ENCODE data around the gene SLC1A1.
A peak's percentile ranks its signal among the peaks of the same experiment; 100 is the strongest.

The SLC1A1 gene

DNA sequence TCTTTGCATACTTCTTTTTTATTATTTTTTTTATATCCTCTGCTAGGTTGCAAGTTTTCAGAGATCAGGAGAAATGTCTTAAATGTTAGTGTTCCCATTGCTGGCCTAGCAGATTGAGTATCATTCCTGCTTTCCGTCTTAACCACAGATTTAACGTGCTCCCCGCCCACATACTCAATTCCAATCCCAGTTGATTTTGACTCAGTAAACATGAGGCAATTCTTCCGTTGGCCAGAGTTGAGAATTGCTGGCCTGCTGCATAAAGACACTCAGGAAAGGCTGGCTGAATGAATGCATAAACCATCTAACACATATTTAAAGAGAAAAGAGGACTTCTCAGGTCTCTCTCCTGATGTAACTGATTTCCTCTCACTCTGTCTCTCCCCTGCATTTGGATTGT lies 125.0 kb downstream of the SLC1A1 start:
- TF ChIP-seq FOXP2 (optimal IDR thresholded peaks at IDR 0.05; ENCODE audit: control extremely low read depth, extremely low read length, insufficient read depth), result no peak
- TF ChIP-seq POLR2AphosphoS5 (IDR thresholded peaks at IDR 0.05; ENCODE audit: borderline replicate concordance, low read depth, low read length), result no peak
- TF ChIP-seq EZH2 (IDR thresholded peaks at IDR 0.05), result no peak
- Histone ChIP-seq H3K4me3 (no peak overlapping the region), H3K9ac (ENCODE audit: insufficient read length) (no peak overlapping the region), H3K9me3 (ENCODE audit: low read depth, low read length) (no peaks in the 10 kb centered on the region), H3K36me3 (ENCODE audit: insufficient read depth, low read length) (peaks cover 23% of the 10 kb centered on the region), H3K27ac (no peak overlapping the region)
- no peak for DNase-seq (ENCODE audit: low read depth, low spot score)

DNA sequence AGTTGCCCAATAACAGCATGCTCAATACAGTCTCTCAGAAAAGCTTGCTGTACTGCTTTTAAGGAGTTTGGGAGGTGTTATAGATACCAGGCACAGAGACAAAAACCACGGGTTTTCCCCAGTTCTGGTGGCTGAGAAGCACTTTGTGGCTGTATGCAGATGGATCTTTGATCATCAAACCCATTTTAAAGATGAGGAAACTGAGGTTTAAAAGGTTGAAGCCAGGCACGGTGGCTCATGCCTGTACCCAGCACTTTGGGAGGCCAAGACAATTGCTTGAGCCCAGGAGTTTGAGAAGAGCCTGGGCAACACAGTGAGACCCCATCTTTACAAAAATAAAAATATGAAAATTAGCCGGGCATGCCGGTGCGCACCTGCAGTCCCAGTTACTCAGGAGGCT lies 125.5 kb downstream of the SLC1A1 start:
- H3K9ac ChIP-seq (ENCODE audit: insufficient read length), result no peak overlapping the region
- no peak for DNase-seq (ENCODE audit: low read depth, low spot score)
- H3K36me3 ChIP-seq (ENCODE audit: insufficient read depth, low read length), result peaks cover 28% of the 10 kb centered on the region
- no peaks in the 10 kb centered on the region for H3K9me3 ChIP-seq (ENCODE audit: low read depth, low read length)
- TF ChIP-seq FOXP2 (optimal IDR thresholded peaks at IDR 0.05; ENCODE audit: control extremely low read depth, extremely low read length, insufficient read depth), result no peak
- TF ChIP-seq POLR2AphosphoS5 (IDR thresholded peaks at IDR 0.05; ENCODE audit: borderline replicate concordance, low read depth, low read length), result no peak
- no peak for TF ChIP-seq EZH2 (IDR thresholded peaks at IDR 0.05)
- no peak overlapping the region for H3K4me3 ChIP-seq
- no peak overlapping the region for H3K27ac ChIP-seq

DNA sequence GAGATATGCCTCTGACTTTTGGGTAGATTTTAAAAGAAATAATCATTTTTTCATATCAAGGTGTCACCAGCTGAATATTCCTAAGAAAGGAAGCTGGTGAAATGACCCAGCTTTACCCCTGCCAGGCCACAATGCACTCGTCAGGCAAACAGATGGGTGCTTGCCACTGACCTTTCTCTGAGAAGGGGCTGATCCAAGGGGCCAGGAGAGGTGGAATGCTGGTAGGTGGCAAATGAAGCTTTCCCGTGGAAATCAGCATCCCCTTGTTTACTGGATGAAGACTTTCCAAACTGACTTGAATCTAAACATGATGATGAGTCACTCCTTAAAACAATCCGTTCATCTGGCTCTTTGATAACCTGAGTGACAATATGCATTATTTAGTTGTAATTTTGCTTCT lies 127.5 kb downstream of the SLC1A1 start:
- no peaks in the 10 kb centered on the region for H3K9me3 ChIP-seq (ENCODE audit: low read depth, low read length)
- DNase-seq (ENCODE audit: low read depth, low spot score), result no peak
- no peak overlapping the region for H3K4me3 ChIP-seq
- H3K9ac ChIP-seq (ENCODE audit: insufficient read length), result no peak overlapping the region
- TF ChIP-seq EZH2 (IDR thresholded peaks at IDR 0.05) (no peak), FOXP2 (optimal IDR thresholded peaks at IDR 0.05; ENCODE audit: control extremely low read depth, extremely low read length, insufficient read depth) (no peak), POLR2AphosphoS5 (IDR thresholded peaks at IDR 0.05; ENCODE audit: borderline replicate concordance, low read depth, low read length) (no peak)
- peaks cover 45% of the 10 kb centered on the region for H3K36me3 ChIP-seq (ENCODE audit: insufficient read depth, low read length)
- no peak overlapping the region for H3K27ac ChIP-seq

DNA sequence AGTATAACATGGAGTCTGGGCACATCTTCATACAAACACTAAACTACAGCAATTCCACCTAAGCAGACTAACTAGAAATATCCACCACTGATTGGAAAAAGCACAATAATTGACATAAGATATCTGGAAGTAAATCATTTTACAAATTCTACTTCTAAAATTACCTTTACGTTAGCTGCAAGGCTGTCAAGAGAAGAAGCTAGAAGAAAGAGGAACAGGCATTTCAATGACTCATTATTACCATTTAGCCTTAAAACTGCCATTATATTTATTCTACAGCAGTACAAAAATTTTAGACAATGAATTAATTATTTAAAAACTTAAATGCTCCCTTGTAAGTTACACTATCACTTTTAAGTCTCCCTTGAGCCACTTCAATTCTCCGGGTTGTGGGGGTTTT lies 128.4 kb downstream of the SLC1A1 start:
- no peak overlapping the region for H3K4me3 ChIP-seq
- DNase-seq (ENCODE audit: low read depth, low spot score), result no peak
- H3K9me3 ChIP-seq (ENCODE audit: low read depth, low read length), result no peaks in the 10 kb centered on the region
- TF ChIP-seq EZH2 (IDR thresholded peaks at IDR 0.05) (no peak), POLR2AphosphoS5 (IDR thresholded peaks at IDR 0.05; ENCODE audit: borderline replicate concordance, low read depth, low read length) (no peak), FOXP2 (optimal IDR thresholded peaks at IDR 0.05; ENCODE audit: control extremely low read depth, extremely low read length, insufficient read depth) (no peak)
- no peak overlapping the region for H3K9ac ChIP-seq (ENCODE audit: insufficient read length)
- H3K27ac ChIP-seq, result no peak overlapping the region
- H3K36me3 ChIP-seq (ENCODE audit: insufficient read depth, low read length), result peaks cover 46% of the 10 kb centered on the region

DNA sequence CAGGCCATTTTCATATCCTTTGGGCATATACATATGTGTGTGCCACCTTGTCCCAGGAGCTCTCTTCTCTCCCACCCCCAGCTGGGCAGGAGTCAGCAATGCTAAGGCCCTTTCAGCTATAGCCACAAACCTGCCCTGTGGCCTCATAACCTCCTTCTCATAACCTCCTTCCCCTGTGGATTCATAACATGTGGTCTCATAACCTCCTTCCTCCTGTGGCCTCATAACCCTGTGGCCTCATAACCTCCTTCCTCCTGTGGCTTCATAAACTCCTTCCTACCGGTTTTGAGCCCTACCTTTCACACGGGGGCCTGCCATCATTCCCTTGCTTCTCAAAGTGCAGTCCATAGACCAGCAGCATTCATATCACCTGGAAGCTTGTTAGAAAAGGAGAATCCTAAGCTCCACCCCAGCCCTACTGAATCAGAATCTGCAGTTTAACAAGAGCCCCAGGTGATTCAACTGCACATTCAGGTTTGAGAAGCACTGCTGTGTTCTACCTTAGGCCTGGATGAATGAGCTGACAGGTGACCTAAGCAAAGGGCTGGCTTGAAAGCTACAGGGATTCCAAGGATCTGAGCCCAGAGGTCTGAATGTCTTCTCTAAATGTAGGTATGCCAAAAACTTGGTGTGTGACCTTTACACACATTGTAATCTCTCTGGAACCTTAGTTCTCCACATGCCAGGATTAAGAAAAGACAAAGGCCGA lies 129.9 kb downstream of the SLC1A1 start:
- no peak for DNase-seq (ENCODE audit: low read depth, low spot score)
- no peak overlapping the region for H3K9ac ChIP-seq (ENCODE audit: insufficient read length)
- H3K4me3 ChIP-seq, result no peak overlapping the region
- TF ChIP-seq FOXP2 (optimal IDR thresholded peaks at IDR 0.05; ENCODE audit: control extremely low read depth, extremely low read length, insufficient read depth) (no peak), POLR2AphosphoS5 (IDR thresholded peaks at IDR 0.05; ENCODE audit: borderline replicate concordance, low read depth, low read length) (no peak), EZH2 (IDR thresholded peaks at IDR 0.05) (no peak)
- H3K36me3 ChIP-seq (ENCODE audit: insufficient read depth, low read length), result peaks cover 49% of the 10 kb centered on the region
- H3K9me3 ChIP-seq (ENCODE audit: low read depth, low read length), result no peaks in the 10 kb centered on the region
- no peak overlapping the region for H3K27ac ChIP-seq

DNA sequence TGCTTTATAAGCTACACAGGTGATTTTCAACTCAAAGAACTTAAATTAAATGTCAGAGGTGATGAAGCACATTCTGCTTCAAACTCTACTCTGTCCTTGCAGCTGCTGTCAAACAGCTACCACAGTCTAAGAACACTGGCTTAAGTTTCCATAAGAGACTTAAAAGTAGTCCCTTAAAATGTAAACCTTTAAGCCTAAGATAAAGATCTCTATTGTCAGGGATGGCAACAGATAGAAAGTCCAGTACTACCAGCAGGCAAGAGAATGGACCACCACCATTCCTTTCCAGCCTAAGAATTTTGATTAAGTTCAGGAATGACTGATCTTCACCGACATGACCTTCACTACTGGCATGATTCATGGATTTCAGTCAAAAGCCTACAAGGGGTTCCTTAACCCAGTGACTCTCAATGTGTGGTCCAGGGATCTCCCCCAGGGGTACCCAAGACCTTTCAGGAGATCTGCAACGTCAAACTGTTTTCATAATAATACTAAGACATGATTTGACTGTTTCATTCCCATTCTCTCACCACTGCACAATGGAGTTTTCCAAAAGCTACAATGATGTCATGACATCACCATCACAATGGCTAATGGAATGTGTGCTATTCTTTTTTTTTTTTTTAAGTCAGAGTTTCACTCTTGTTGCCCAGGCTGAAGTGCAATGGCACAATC lies 130.8 kb downstream of the SLC1A1 start:
- H3K9me3 ChIP-seq (ENCODE audit: low read depth, low read length), result no peaks in the 10 kb centered on the region
- no peak overlapping the region for H3K4me3 ChIP-seq
- no peak for TF ChIP-seq POLR2AphosphoS5 (IDR thresholded peaks at IDR 0.05; ENCODE audit: borderline replicate concordance, low read depth, low read length)
- no peak for TF ChIP-seq EZH2 (IDR thresholded peaks at IDR 0.05)
- TF ChIP-seq FOXP2 (optimal IDR thresholded peaks at IDR 0.05; ENCODE audit: control extremely low read depth, extremely low read length, insufficient read depth), result no peak
- no peak overlapping the region for H3K9ac ChIP-seq (ENCODE audit: insufficient read length)
- H3K27ac ChIP-seq, result no peak overlapping the region
- no peak for DNase-seq (ENCODE audit: low read depth, low spot score)
- H3K36me3 ChIP-seq (ENCODE audit: insufficient read depth, low read length), result peaks cover 50% of the 10 kb centered on the region

DNA sequence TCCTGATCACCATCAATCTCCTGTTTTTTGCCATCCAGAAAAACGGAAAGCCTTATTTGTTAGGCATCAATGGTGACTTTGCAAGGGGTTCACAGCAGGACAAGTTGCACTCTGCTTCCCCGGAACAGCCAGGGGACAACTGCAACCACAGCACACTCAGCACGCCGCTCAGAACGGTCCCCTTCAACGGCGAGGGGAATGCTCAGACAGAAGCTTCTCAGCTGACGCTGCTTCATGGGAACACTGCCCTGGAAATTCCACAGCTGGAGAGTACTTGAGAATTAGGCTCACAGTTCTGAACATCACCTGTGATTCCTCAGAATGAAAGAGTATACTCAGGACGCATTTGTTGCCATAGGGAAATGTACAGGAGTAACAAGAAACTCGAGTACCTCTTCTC lies 131.7 kb downstream of the SLC1A1 start:
- peaks cover 50% of the 10 kb centered on the region for H3K36me3 ChIP-seq (ENCODE audit: insufficient read depth, low read length)
- no peak overlapping the region for H3K27ac ChIP-seq
- DNase-seq (ENCODE audit: low read depth, low spot score), result no peak
- no peak overlapping the region for H3K4me3 ChIP-seq
- TF ChIP-seq EZH2 (IDR thresholded peaks at IDR 0.05) (no peak), FOXP2 (optimal IDR thresholded peaks at IDR 0.05; ENCODE audit: control extremely low read depth, extremely low read length, insufficient read depth) (no peak), POLR2AphosphoS5 (IDR thresholded peaks at IDR 0.05; ENCODE audit: borderline replicate concordance, low read depth, low read length) (no peak)
- H3K9me3 ChIP-seq (ENCODE audit: low read depth, low read length), result no peaks in the 10 kb centered on the region
- H3K9ac ChIP-seq (ENCODE audit: insufficient read length), result no peak overlapping the region

DNA sequence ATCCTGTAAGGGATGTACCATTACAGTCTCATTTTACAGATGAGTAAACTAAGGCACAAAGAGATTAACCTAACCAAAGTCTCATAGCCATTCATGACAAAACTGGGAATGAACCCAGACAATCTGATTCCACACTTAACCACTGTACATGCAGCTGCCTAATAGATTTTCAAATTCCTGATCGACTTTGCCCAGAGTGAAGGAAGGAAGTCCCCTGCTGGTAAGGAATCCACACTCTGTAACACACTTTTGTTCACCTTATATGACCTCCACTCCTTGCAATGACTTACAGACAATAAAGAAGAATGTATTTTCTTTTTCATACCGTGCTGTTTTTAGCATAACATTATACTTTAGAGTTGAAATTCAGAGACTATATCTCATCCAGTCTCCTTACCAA lies 140.6 kb downstream of the SLC1A1 start:
- TF ChIP-seq FOXP2 (optimal IDR thresholded peaks at IDR 0.05; ENCODE audit: control extremely low read depth, extremely low read length, insufficient read depth) (no peak), POLR2AphosphoS5 (IDR thresholded peaks at IDR 0.05; ENCODE audit: borderline replicate concordance, low read depth, low read length) (peak; percentile 18; the same call in 1 of the 2 replicates)
- Histone ChIP-seq H3K9ac (ENCODE audit: insufficient read length) (no peak overlapping the region), H3K27ac (peak overlapping the region; percentile 89), H3K9me3 (ENCODE audit: low read depth, low read length) (no peaks in the 10 kb centered on the region), H3K4me3 (peak overlapping the region; percentile 39; the same call in 1 of the 2 replicates), H3K36me3 (ENCODE audit: insufficient read depth, low read length) (peaks cover 6% of the 10 kb centered on the region)
- DNase-seq (ENCODE audit: low read depth, low spot score), result peak; percentile 83
